NCI-H510A treated with DMSO at 0.1 percent for 48 hours (cell line): ENCODE measurements around the gene CEP250.
"Not testable (repeated sequence)": the region's sequence is repeated elsewhere in the genome, so short reads cannot be mapped to it uniquely, and the experiment has no call there.

Source experiments
- DNase-seq: peaks from one replicate; lab custom pipeline; 2025; lab: John Stamatoyannopoulos, UW

CEP250 gene

DNA sequence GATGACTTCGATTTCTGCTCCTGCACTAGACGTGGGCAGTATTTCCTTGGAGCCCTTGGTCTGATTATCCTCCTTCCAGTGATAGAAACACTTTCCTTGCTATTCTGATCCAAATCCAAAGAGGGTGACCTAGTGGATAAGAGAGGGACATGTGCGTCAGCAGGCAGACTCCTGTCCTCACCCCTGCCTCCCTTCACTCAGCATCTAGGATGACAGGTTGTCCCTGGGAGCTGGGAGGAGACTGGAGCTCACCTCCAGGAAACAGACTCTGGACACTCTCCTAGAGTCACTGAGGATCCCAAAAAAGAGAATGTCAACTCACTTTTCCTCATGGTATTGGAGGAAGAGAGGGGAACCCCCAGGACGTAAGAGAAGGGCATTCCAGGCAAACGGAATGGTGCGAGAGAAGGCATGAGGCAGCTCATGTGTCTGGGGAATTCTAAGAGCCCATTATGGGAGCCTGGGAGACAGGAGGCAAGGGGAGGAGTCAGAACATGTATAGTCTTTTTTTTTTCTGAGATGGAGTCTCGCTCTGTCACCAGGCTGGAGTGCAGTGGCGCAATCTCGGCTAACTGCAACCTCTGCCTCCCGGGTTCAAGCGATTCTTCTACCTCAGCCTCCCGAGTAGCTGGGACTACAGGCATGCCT, 71.8 kb downstream of the CEP250 start:
- DNase-seq, result no peak

- DNase-seq, result no peak
These were observed 74.2 kb downstream of the CEP250 start, which contains the start of gene C20orf173 for GRCh38 chr20:35529552-35529951. C20orf173 (minus strand) TSS chr20:35529652; CDS start chr20:35529373, 279 bp downstream.

DNA sequence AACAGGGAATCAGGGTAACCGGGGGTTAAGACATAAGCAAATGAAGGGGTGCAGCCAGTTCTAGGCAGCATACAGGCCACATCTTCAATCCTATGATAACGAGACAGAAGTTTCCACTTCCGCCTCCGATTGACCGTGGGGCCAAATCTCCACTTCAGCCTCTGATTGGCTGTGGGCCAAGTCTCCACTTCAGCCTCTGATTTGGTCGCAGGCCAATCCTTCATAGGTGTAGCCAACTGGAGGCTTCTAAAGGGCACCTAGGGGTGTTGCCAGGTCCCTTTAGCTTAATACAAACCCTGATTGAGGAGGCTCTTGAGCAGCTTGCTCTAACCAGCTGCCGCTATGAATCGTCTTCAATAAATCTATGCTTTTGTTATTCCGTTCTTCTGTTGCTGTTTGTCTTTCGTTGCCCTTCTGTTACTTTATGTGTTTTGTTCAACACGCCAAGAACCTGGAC, 84.4 kb downstream of the CEP250 start:
- peak; percentile 94 for DNase-seq

DNA sequence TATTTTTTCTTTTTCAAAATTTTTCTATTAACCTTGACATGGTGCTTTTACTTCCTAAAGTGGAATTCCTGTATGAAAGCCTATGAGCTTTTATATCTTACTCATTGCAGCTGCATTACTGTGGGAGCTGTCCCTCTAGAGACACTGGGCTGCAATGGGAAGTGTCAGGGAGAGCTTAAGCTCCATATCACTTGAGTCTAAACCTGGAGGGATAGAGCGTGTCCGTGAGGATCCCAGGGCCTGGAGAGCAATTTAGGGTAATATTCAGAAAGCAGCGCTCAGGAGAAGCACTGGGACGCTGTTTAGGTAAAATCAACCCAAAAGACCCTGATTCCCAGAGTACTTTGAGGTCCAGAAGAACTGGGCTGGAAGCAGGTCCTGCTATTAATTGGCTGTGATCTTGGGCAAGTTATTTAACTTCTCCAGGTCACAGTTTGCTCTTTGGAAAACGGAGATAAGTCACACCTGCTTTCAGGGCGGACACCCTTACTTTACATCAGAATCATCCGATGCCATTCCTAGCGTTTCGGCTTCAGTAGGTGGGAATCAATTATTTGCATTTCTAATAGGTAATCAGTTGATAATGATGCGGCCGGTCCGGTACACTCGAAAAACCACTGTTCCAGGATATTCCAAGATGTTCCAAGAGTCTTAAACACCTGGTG, 85.9 kb downstream of the CEP250 start:
- DNase-seq, result no peak

DNA sequence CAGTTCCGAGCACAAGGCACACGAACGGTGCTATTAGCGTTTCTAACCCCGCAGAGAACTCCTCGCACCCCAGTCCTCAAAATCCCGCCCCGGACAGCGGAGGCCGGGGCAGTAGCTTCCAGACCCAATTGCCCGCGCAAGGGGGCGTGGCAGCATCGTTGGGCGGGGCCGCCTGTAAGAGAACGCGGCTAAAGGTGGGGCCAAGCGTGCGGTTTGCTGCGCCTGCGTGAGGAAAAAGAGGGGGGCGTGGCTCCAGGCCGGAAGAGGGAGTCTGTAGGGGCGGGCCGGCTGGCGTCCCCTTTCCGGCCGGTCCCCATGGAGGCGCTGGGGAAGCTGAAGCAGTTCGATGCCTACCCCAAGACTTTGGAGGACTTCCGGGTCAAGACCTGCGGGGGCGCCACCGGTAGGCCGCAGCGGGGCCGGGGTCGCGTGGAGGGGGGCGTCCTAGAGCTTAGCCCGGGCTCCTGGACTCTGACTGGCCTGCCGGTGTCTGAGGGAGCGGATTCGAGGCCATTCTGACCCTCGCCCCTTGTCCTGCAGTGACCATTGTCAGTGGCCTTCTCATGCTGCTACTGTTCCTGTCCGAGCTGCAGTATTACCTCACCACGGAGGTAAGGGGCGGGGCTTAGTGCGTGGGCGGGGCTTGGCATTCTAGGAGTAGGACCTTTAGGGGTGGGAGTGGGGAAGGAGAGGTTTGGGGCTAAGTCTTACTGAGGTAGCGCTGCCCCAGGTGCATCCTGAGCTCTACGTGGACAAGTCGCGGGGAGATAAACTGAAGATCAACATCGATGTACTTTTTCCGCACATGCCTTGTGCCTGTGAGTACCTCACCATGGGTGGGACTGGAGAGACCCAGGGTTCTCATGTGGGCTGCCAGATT, 86.6 kb downstream of the CEP250 start, which contains the start of gene ERGIC3:
Gene ERGIC3, plus strand, starts transcription at position 296 of the 880 bp plus-strand sequence. Its CDS starts 20 bp downstream, at position 316.
- DNase-seq, result peak; percentile 97

GRCh38 chr20:35542990-35543389, 87.6 kb downstream of the CEP250 start:
- DNase-seq, result no peak

DNA sequence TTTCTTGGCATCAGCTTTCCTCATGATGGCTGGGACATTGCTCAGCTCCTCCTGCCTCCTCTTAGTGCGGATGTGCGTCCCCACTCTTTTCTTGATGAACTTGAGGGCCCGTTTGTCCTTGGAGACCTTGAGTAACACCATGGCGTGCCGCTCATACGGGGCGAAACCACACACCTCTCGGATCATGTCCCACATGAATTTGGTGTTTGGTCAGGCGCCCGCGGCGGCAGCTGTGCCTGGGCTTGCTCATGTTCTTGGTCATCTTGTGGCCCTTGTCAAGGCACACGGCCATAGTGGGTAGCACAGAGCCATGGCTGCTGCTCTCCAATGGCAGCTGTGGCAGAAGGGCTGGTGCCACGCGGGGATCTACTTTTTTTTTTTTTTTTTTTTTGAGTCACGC, 89.0 kb downstream of the CEP250 start:
- no peak for DNase-seq

DNA sequence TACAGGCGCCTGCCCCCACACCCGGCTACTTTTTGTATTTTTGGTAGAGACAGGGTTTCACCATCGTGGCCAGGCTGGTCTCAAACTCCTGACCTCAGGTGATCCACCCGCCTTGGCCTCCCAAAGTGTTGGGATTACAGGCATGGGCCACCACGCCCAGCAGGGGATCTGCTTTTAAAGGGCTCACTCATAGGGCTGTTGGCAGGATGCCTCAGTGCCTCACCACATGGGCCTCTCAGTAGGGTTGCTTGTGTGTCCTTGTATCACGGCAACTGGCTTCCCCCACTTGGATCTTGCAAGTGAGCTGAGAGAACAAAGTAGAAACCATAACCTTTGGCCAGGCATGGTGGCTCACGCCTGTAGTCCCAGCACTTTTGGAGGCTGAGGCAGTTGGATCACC, 89.5 kb downstream of the CEP250 start:
- not testable (repeated sequence) for DNase-seq

GRCh38 chr20:35546127-35546526, 90.7 kb downstream of the CEP250 start:
- no peak for DNase-seq

GRCh38 chr20:35547329-35547728, 91.9 kb downstream of the CEP250 start:
- DNase-seq, result no peak

GRCh38 chr20:35551503-35551902, 96.1 kb downstream of the CEP250 start:
- DNase-seq, result no peak

DNA sequence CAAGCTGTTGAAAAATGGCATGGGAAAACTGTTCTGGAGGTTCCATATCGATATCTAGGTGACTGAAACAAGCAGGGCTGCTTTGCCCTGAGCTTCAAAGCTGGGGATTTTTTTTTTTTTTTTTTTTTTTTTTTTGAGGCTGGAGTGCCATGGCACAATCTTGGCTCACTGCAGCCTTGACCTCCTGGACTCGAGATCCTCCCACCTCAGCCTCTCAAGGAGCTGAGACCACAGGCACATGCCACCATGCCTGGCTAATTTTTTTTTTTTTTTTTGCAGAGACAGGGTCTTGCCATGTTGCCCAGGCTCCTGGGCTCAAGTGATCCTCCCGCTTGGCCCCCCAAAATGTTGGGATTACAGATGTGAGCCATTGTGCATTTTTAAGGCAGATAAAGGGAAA, 97.5 kb downstream of the CEP250 start:
- DNase-seq, result no peak

DNA sequence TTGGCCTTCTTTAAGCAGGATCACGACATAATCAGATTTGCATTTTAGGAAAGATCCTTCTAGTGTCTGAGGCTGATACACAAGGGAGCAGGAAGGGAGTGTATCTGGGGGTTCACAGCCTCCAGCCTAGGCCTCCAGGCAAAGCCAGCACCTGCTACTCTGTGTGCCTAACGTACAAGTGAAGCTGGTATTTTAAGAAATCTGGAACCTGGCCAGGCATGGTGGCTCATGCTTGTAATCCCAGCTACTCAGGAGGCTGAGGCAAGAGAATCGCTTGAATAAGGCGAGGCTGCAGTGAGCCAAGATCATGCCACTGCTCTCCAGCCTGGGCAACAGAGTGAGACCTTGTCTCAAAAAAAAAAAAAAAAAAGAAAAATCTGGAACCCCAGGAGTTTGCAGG, 100.1 kb downstream of the CEP250 start:
- DNase-seq, result not testable (repeated sequence)

- DNase-seq, result no peak
These were observed 100.7 kb downstream of the CEP250 start for GRCh38 chr20:35555951-35556645.

DNA sequence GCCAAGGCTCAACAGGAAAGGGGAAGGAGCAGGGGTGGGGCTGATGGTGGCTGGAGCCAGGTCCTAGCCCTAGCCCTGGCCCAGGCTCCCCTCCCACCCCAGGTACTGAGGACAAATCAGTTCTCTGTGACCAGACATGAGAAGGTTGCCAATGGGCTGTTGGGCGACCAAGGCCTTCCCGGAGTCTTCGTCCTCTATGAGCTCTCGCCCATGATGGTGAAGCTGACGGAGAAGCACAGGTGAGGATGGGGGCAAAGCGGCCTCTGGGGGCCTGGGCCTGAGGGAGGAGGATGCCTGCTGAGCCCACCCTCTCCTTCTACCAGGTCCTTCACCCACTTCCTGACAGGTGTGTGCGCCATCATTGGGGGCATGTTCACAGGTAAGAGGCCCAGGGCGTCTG, 101.5 kb downstream of the CEP250 start:
- DNase-seq, result no peak

GRCh38 chr20:35558451-35558850, 103.1 kb downstream of the CEP250 start:
- DNase-seq, result no peak

DNA sequence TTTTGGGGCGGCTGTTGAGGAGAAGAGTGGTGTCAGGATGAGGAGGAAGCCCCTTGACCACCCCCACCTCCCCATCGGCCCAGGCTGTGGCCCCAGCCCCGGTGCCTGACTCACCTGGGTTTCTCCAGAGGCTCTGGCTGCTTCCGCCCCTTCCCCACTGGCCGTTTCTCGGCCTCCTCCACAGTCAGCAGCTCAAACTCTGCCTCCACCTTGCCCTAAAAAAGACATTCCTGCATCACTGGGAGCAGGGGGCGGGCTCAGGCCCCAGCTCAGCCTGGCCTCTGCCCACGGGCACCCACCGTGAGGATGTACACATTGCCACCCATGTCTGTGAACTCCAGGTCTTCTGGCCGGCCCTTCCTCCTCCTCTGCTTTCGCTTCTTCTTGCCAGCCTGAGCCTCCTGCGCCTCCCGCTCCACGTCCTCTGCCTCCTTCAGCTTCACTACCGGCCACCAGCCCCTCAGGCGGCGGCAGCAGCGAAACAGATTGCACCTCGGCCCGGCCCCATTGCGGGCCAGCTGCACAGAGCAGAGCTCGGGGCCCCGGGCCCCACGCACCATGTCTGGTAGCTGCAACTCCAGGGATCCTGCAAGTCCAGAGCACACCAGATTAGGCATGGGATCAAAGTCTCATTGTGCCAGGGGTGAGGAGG, 103.8 kb downstream of the CEP250 start:
- DNase-seq, result no peak

- DNase-seq, result no peak
These were observed 104.7 kb downstream of the CEP250 start for GRCh38 chr20:35560105-35560511.

- DNase-seq, result no peak
These were observed 105.1 kb downstream of the CEP250 start for GRCh38 chr20:35560541-35560940.

- peak; percentile 76 for DNase-seq
These were observed 105.9 kb downstream of the CEP250 start for GRCh38 chr20:35561268-35561667.

- DNase-seq, result peak; percentile 22
These were observed 106.3 kb downstream of the CEP250 start for GRCh38 chr20:35561671-35562070.
